Measurements from ENCODE around the gene TBXAS1. TPM values are rescaled to one million over a fixed set of nuclear protein-coding genes. Genes with fewer than 3 reads are reported as not detected.

The TBXAS1 gene
- polyA plus RNA-seq, 2 of the 4 experiments (the other 2 are of a cell fraction): 8.8 to 11.6 TPM

- peaks cover 6% of the 10 kb centered on the region; the same call in 1 of the 3 replicates for H3K9me3 ChIP-seq
- peak in 1 of 2 experiments; percentile 20; a peak in 3 of 6 replicates for ATAC-seq
- H3K4me3 ChIP-seq: no peak overlapping the region
- peak overlapping the region; percentile 94 to 95 for H3K27ac ChIP-seq
- TF ChIP-seq FOSB (CRISPR knock-in tag; IDR thresholded peaks at IDR 0.05): no peak
- no peak for TF ChIP-seq BCL3 (IDR thresholded peaks at IDR 0.05)
- TF ChIP-seq USF2 (IDR thresholded peaks at IDR 0.05): no peak
- no peak for TF ChIP-seq HDAC2 (IDR thresholded peaks at IDR 0.05)
- no peak for TF ChIP-seq SMC3 (IDR thresholded peaks at IDR 0.05)
- peak; percentile 7; the same call in 1 of the 2 replicates for TF ChIP-seq MAX (IDR thresholded peaks at IDR 0.05)
- no peak for TF ChIP-seq NPAS2 (CRISPR knock-in tag; IDR thresholded peaks at IDR 0.05; ENCODE audit: borderline replicate concordance)
- no peak for TF ChIP-seq HOXB13 (CRISPR knock-in tag; IDR thresholded peaks at IDR 0.05; ENCODE audit: low read depth)
- TF ChIP-seq ESRRA (IDR thresholded peaks at IDR 0.05; ENCODE audit: borderline replicate concordance, low read length): no peak
- TF ChIP-seq RFX5 (IDR thresholded peaks at IDR 0.05): no peak
- TF ChIP-seq KDM5A (IDR thresholded peaks at IDR 0.05): no peak
- TF ChIP-seq SREBF2 (IDR thresholded peaks at IDR 0.05): no peak
- TF ChIP-seq MAFK (IDR thresholded peaks at IDR 0.05; ENCODE audit: partially characterized antibody): no peak
- no peak for TF ChIP-seq POLR2A (IDR thresholded peaks at IDR 0.05; ENCODE audit: low read length)
- 0 out of 5 replicates have a peak, but pooled peaks of 1 of the 2 experiments have one; percentile 24 for TF ChIP-seq EP300 (IDR thresholded peaks at IDR 0.05)
- TF ChIP-seq ATOH8 (CRISPR knock-in tag; IDR thresholded peaks at IDR 0.05; ENCODE audit: low read depth): no peak
- no peak for TF ChIP-seq POLR2AphosphoS2 (conservative IDR thresholded peaks at IDR 0.05; ENCODE audit: low read length)
- no peak for FAIRE-seq
- no peak for DNase-seq (ENCODE audit: low read depth in 1 of 2, low spot score in 1 of 2)
- 50% methylated on average over 10 of the region's 10 CpGs for WGBS (ENCODE audit: missing lambda C conversion rate)
- H3K4me2 ChIP-seq: peak overlapping the region; percentile 70
- CTCF ChIA-PET: interaction anchor here (1.2 kb wide), 1 partner anchor 298 kb away, joined by 4 read pairs; no protein-coding TSS in a partner anchor
- H3K4me1 ChIP-seq: peaks cover 41% of the 10 kb centered on the region
- POLR2A ChIA-PET: interaction anchor here (0.6 kb wide), 1 partner anchor 577 kb away, joined by 3 read pairs; no protein-coding TSS in a partner anchor
Measured at GRCh38 chr7:139916717-139917395, 87.8 kb downstream of the TBXAS1 start.

GRCh38 chr7:139917851-139918250 is 88.8 kb downstream of the TBXAS1 start:
- Histone ChIP-seq H3K4me1 (peaks cover 41% of the 10 kb centered on the region), H3K9me3 (peaks cover 6% of the 10 kb centered on the region; the same call in 1 of the 3 replicates), H3K4me2 (no peak overlapping the region), H3K4me3 (no peak overlapping the region), H3K27ac (peak overlapping the region; percentile 58 to 94; a peak in 3 of 6 replicates)
- ChIA-PET POLR2A (interaction anchor here (0.6 kb wide), 1 partner anchor 14 kb away, joined by 3 read pairs; no protein-coding TSS in a partner anchor), CTCF (interaction anchor here (0.8 to 1.2 kb wide), 3 partner anchors 85 to 299 kb away, joined by 3 to 4 read pairs (median 3); no protein-coding TSS in a partner anchor)
- 92% methylated on average over 2 of the region's 2 CpGs for WGBS (ENCODE audit: missing lambda C conversion rate)
- no peak for DNase-seq (ENCODE audit: low read depth in 1 of 2, low spot score in 1 of 2)
- no peak for TF ChIP-seq CBX2 (IDR thresholded peaks at IDR 0.05; ENCODE audit: borderline replicate concordance, low read depth)
- no peak for TF ChIP-seq HOXB13 (CRISPR knock-in tag; IDR thresholded peaks at IDR 0.05; ENCODE audit: low read depth)
- no peak for TF ChIP-seq HOXA7 (CRISPR knock-in tag; IDR thresholded peaks at IDR 0.05)
- no peak for TF ChIP-seq TP53 (CRISPR knock-in tag; IDR thresholded peaks at IDR 0.05)
- no peak for ATAC-seq
- no peak for FAIRE-seq

- DNase-seq (ENCODE audit: low read depth in 1 of 2, low spot score in 1 of 2): no peak
- ChIA-PET CTCF (interaction anchor here (0.8 kb wide), 1 partner anchor 84 kb away, joined by 3 read pairs; no protein-coding TSS in a partner anchor), POLR2A (no interaction called here)
- TF ChIP-seq EHMT2 (IDR thresholded peaks at IDR 0.05; ENCODE audit: low read depth): no peak
- TF ChIP-seq BCL3 (IDR thresholded peaks at IDR 0.05): no peak
- no peak for TF ChIP-seq NPAS2 (CRISPR knock-in tag; IDR thresholded peaks at IDR 0.05; ENCODE audit: borderline replicate concordance)
- no peak for TF ChIP-seq CBX2 (IDR thresholded peaks at IDR 0.05; ENCODE audit: borderline replicate concordance, low read depth)
- no peak for TF ChIP-seq RNF2 (IDR thresholded peaks at IDR 0.05; ENCODE audit: borderline replicate concordance, low read depth)
- no peak for TF ChIP-seq RCOR1 (IDR thresholded peaks at IDR 0.05; ENCODE audit: low read depth, low read length)
- TF ChIP-seq MAX (IDR thresholded peaks at IDR 0.05): no peak
- TF ChIP-seq HMGXB4 (CRISPR knock-in tag; IDR thresholded peaks at IDR 0.05; ENCODE audit: borderline replicate concordance): no peak
- Histone ChIP-seq H3K9me3 (peaks cover 6% of the 10 kb centered on the region; the same call in 1 of the 3 replicates), H3K4me3 (no peak overlapping the region), H3K27ac (peak overlapping the region; percentile 24 to 58; a peak in 3 of 6 replicates), H3K4me1 (peaks cover 41% of the 10 kb centered on the region), H3K4me2 (no peak overlapping the region)
- 71% methylated on average over 6 of the region's 6 CpGs for WGBS (ENCODE audit: missing lambda C conversion rate)
- no peak for FAIRE-seq
- no peak for ATAC-seq
Measured at GRCh38 chr7:139918480-139918879, 89.4 kb downstream of the TBXAS1 start.
